OCI-LY7 (cell line): Measurements from ENCODE around the gene LSAMP.

Source experiments
- EZH2phosphoT487 ChIP-seq: fragments of 200-600 bp; sonication (generic); IDR thresholded peaks from 2 replicates; pipeline ENCODE4 v1.6.1; 2018; ENCODE audit warnings: low read depth, borderline replicate concordance, mild to moderate bottlenecking, mixed run types, antibody characterized with exemption, low read length, moderate library complexity, mixed read lengths
- TF ChIP-seq, protein P1 (sequence below): fragments of 200-600 bp; sonication (generic); conservative IDR thresholded peaks from 2 replicates; pipeline ENCODE4 v1.5.1; 2014; ENCODE audit warnings: mild to moderate bottlenecking, antibody characterized with exemption, low read length, moderate library complexity, mixed read lengths

DNA sequence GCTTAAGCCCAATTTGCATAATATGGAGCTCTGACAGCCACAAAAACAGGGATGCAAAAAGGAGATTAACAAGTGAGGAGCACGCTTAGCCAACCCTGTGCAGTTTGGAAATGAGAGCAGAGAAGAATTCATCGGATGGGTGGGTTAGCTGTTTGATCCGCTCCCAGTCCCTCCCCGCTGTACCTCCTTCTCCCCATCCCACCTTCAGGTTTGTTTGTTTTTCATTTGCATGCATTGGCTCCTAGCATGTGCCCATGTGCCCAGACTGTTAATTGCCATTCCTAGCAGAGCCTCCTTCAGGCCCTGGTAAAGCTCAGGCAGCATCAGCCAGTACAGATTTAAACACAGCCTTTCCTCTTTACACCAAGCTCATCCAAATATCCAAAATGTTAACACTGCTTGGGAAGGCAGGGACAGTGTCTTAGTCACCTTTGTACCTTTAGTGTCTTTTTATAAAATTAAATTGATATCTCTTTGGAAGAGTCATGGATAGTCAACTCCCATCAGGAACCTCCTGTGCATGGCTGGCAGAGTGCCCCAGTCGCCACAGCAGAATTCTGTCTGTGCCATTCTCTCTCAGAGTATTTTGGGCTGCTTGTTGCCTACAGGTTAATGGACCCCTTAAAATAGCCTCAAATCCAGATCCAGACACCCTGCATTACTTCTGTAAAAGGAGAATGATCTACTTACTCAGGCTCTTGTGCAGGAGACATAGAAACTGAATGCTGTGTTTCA lies 244.2 kb downstream of the LSAMP start:
- TF ChIP-seq, protein P1, sequence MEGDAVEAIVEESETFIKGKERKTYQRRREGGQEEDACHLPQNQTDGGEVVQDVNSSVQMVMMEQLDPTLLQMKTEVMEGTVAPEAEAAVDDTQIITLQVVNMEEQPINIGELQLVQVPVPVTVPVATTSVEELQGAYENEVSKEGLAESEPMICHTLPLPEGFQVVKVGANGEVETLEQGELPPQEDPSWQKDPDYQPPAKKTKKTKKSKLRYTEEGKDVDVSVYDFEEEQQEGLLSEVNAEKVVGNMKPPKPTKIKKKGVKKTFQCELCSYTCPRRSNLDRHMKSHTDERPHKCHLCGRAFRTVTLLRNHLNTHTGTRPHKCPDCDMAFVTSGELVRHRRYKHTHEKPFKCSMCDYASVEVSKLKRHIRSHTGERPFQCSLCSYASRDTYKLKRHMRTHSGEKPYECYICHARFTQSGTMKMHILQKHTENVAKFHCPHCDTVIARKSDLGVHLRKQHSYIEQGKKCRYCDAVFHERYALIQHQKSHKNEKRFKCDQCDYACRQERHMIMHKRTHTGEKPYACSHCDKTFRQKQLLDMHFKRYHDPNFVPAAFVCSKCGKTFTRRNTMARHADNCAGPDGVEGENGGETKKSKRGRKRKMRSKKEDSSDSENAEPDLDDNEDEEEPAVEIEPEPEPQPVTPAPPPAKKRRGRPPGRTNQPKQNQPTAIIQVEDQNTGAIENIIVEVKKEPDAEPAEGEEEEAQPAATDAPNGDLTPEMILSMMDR, result no peak
- no peak for TF ChIP-seq EZH2phosphoT487
